Measurements from ENCODE around the gene STX18.

Gene STX18

GRCh38 chr4:4480685-4481398 lies 61.0 kb downstream of the STX18 start:
- H3K9me3 ChIP-seq, result no peaks in the 10 kb centered on the region
- no peak overlapping the region for H3K27ac ChIP-seq
- H3K4me1 ChIP-seq (ENCODE audit: control insufficient read depth in 1 of 2, insufficient read depth in 1 of 2, low read depth in 1 of 2, low read length in 1 of 2), result no peaks in the 10 kb centered on the region
- H3K36me3 ChIP-seq, result no peaks in the 10 kb centered on the region
- H3K4me3 ChIP-seq (ENCODE audit: low read depth in 1 of 2, low read length in 1 of 2), result no peak overlapping the region
- no peaks in the 10 kb centered on the region for H3K27me3 ChIP-seq
- TF ChIP-seq CTCF (IDR thresholded peaks at IDR 0.05), result no peak

- no peaks in the 10 kb centered on the region for H3K27me3 ChIP-seq
- no peak overlapping the region for H3K27ac ChIP-seq
- no peaks in the 10 kb centered on the region for H3K4me1 ChIP-seq (ENCODE audit: control insufficient read depth in 1 of 2, insufficient read depth in 1 of 2, low read depth in 1 of 2, low read length in 1 of 2)
- no peak overlapping the region for H3K4me3 ChIP-seq (ENCODE audit: low read depth in 1 of 2, low read length in 1 of 2)
- no peaks in the 10 kb centered on the region for H3K9me3 ChIP-seq
- no peak for TF ChIP-seq CTCF (IDR thresholded peaks at IDR 0.05)
- H3K36me3 ChIP-seq, result no peaks in the 10 kb centered on the region
These were observed 61.6 kb downstream of the STX18 start for GRCh38 chr4:4480205-4480604.

GRCh38 chr4:4479366-4479765 lies 62.5 kb downstream of the STX18 start:
- no peak overlapping the region for H3K27ac ChIP-seq
- no peaks in the 10 kb centered on the region for H3K27me3 ChIP-seq
- H3K36me3 ChIP-seq, result no peaks in the 10 kb centered on the region
- no peak overlapping the region for H3K4me3 ChIP-seq (ENCODE audit: low read depth in 1 of 2, low read length in 1 of 2)
- H3K9me3 ChIP-seq, result no peaks in the 10 kb centered on the region
- TF ChIP-seq CTCF (IDR thresholded peaks at IDR 0.05), result no peak
- no peaks in the 10 kb centered on the region for H3K4me1 ChIP-seq (ENCODE audit: control insufficient read depth in 1 of 2, insufficient read depth in 1 of 2, low read depth in 1 of 2, low read length in 1 of 2)

GRCh38 chr4:4477796-4478195 lies 64.1 kb downstream of the STX18 start:
- no peak overlapping the region for H3K4me3 ChIP-seq (ENCODE audit: low read depth in 1 of 2, low read length in 1 of 2)
- H3K9me3 ChIP-seq, result no peaks in the 10 kb centered on the region
- no peak for TF ChIP-seq CTCF (IDR thresholded peaks at IDR 0.05)
- no peak overlapping the region for H3K27ac ChIP-seq
- no peaks in the 10 kb centered on the region for H3K27me3 ChIP-seq
- no peaks in the 10 kb centered on the region for H3K36me3 ChIP-seq
- H3K4me1 ChIP-seq (ENCODE audit: control insufficient read depth in 1 of 2, insufficient read depth in 1 of 2, low read depth in 1 of 2, low read length in 1 of 2), result no peaks in the 10 kb centered on the region

- Histone ChIP-seq H3K4me1 (ENCODE audit: control insufficient read depth in 1 of 2, insufficient read depth in 1 of 2, low read depth in 1 of 2, low read length in 1 of 2) (no peaks in the 10 kb centered on the region), H3K27ac (no peak overlapping the region)
These were observed 64.5 kb downstream of the STX18 start for GRCh38 chr4:4477391-4477790.

More at GRCh38 chr4:4477391-4477790, 64.5 kb downstream of the STX18 start:
- TF ChIP-seq CTCF (IDR thresholded peaks at IDR 0.05), result no peak
- Histone ChIP-seq H3K36me3 (no peaks in the 10 kb centered on the region), H3K9me3 (no peaks in the 10 kb centered on the region), H3K27me3 (no peaks in the 10 kb centered on the region), H3K4me3 (ENCODE audit: low read depth in 1 of 2, low read length in 1 of 2) (no peak overlapping the region)

All from neutrophil (primary cell).